SU-DHL-6 (cell line): ENCODE results near the gene IFI30.

ENCODE experiments used
- EZH2phosphoT487 ChIP-seq: fragments of 200-600 bp; sonication (generic), shearing (Covaris generic); conservative IDR thresholded peaks from 2 replicates; pipeline ENCODE4 v1.6.1; 2018; ENCODE audit warnings: mild to moderate bottlenecking, antibody characterized with exemption, low read length, moderate library complexity, mixed read lengths
- TF ChIP-seq, protein P1 (sequence below): fragments of 200-600 bp; sonication (generic); IDR thresholded peaks from one replicate; pipeline ENCODE4 v1.5.1; 2017; ENCODE audit warnings: antibody characterized with exemption, mild to moderate bottlenecking, low read length, moderate library complexity; ENCODE audit not compliant: insufficient read depth, poor library complexity, severe bottlenecking

DNA sequence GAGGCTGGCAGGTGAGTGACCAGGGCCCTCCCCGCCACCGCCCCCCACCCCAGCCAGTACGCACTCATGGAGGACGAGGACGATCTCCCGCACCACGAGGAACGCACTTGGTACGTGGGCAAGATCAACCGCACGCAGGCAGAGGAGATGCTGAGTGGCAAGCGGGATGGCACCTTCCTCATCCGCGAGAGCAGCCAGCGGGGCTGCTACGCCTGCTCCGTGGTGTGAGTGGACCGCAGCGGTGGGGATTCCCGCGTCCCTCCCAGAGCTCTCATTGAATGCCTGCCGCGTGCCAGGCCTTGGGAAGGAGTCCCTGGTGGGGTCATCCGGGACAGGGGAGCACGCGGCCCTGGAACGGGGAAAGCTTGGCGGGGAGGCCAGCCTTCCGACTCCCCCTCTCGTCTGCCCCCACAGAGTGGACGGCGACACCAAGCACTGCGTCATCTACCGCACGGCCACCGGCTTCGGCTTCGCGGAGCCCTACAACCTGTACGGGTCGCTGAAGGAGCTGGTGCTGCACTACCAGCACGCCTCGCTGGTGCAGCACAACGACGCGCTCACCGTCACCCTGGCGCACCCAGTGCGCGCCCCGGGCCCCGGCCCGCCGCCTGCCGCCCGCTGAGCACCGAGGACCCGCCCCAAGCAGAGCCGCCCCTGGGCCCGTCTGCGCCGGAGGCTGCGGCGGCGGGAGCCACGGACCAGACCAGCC, 4.8 kb upstream of the IFI30 start:
- TF ChIP-seq, protein P1, sequence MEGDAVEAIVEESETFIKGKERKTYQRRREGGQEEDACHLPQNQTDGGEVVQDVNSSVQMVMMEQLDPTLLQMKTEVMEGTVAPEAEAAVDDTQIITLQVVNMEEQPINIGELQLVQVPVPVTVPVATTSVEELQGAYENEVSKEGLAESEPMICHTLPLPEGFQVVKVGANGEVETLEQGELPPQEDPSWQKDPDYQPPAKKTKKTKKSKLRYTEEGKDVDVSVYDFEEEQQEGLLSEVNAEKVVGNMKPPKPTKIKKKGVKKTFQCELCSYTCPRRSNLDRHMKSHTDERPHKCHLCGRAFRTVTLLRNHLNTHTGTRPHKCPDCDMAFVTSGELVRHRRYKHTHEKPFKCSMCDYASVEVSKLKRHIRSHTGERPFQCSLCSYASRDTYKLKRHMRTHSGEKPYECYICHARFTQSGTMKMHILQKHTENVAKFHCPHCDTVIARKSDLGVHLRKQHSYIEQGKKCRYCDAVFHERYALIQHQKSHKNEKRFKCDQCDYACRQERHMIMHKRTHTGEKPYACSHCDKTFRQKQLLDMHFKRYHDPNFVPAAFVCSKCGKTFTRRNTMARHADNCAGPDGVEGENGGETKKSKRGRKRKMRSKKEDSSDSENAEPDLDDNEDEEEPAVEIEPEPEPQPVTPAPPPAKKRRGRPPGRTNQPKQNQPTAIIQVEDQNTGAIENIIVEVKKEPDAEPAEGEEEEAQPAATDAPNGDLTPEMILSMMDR = no peak
- TF ChIP-seq EZH2phosphoT487 = no peak
